HFF-Myc (cell line): Measurements from ENCODE around the gene OPA1.
A peak's percentile ranks its signal among the peaks of the same experiment; 100 is the strongest.

Experiments used
- DNase-seq: peaks from one replicate; pipeline ENCODE4 v3.0.0-alpha.2; 2011; ENCODE audit warnings: low read depth; ENCODE audit errors: extremely low read depth
- H3K4me3 ChIP-seq: replicated peaks from 2 replicates; pipeline ENCODE4 v1.5.1; 2011; ENCODE audit warnings: low read depth, mild to moderate bottlenecking, control low read depth, low read length
- TF ChIP-seq, protein P1 (sequence below): IDR thresholded peaks from 2 replicates; pipeline ENCODE4 v1.5.1; 2012; ENCODE audit warnings: mild to moderate bottlenecking, low read depth, low read length, control low read depth; ENCODE audit errors: missing control alignments

Gene OPA1

GRCh38 chr3:193589129-193589528, 3.9 kb upstream of the OPA1 start:
- TF ChIP-seq, protein P1, sequence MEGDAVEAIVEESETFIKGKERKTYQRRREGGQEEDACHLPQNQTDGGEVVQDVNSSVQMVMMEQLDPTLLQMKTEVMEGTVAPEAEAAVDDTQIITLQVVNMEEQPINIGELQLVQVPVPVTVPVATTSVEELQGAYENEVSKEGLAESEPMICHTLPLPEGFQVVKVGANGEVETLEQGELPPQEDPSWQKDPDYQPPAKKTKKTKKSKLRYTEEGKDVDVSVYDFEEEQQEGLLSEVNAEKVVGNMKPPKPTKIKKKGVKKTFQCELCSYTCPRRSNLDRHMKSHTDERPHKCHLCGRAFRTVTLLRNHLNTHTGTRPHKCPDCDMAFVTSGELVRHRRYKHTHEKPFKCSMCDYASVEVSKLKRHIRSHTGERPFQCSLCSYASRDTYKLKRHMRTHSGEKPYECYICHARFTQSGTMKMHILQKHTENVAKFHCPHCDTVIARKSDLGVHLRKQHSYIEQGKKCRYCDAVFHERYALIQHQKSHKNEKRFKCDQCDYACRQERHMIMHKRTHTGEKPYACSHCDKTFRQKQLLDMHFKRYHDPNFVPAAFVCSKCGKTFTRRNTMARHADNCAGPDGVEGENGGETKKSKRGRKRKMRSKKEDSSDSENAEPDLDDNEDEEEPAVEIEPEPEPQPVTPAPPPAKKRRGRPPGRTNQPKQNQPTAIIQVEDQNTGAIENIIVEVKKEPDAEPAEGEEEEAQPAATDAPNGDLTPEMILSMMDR, result no peak
- H3K4me3 ChIP-seq, result no peak overlapping the region
- no peak for DNase-seq

GRCh38 chr3:193589616-193590015, 3.4 kb upstream of the OPA1 start:
- TF ChIP-seq, protein P1, result no peak
- no peak for DNase-seq

DNA sequence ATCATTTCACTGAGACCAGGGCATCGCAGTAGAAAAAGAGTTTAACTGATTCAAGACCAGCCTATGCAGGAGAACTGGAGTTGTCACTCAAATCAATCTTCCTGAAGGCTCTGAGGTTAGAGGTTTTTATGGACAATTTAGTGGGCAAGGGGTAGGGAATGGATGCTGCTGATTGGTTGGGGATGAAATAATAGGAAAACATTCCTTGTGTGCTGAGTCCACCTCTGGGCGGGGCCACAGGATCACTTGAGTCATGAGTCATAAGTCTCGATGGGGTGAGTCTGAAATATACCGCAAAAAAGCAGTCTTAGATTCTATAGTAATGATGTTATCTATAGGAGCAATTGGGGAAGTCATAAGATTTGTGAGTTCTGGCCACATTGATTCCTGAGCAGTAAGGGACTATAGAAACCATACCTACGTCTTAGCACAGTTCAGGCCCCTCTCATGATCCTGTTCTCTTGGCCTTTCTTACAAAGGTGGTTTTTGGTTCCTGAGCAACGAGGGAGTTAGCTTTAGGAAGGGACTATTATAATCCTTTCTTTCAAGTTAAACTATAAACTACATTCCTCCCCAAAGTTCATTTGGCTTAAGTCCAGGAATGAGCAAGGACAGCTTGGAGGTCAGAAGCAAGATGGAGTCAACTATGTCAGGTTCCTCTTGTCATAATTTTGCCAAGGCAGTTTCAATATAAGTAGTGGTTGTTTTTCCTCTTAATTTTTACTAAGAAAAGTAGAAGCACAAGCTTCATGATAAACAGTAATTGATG, 2.7 kb upstream of the OPA1 start:
- H3K4me3 ChIP-seq, result no peak overlapping the region
- TF ChIP-seq, protein P1, result no peak
- no peak for DNase-seq

More at GRCh38 chr3:193589616-193590015, 3.4 kb upstream of the OPA1 start:
- H3K4me3 ChIP-seq, result no peak overlapping the region

GRCh38 chr3:193593668-193594030, 641 bp downstream of the OPA1 start:
- no peak for DNase-seq
- TF ChIP-seq, protein P1, result no peak
- peak overlapping the region; percentile 71 for H3K4me3 ChIP-seq

DNA sequence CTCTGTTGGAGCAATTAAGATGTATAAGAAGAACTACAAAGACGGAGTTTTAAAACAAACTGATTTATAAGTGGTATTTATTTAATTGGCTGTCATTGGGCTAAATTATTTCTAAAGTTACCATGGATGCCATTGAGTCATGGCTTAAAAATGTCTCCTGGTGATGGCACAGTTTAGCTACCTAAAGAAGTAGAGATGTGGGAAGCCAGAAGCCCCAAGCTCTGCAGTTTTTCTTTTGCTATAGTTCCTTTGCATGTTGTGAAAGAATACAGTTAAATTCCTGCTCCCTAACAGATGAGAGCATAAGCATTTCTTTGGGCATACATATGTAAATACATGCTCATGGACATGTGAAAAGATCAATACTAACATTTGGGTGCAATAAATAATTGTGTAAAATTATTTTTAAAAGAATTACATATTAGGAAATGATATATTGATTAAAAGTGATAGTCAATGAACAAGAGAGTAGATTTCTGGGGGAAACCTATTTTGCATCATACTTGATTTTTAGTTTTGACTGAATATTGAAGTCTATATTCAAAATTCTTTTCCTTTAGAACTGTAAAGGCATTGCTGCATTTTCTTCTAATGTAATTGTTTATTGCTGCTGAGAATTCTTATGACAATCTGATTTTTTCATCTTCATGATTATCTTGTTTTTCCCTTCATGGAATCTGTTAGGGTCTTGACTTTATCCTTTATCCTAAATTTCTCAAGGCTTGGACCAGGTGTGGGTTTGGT, 2.1 kb downstream of the OPA1 start:
- DNase-seq, result no peak
- peak overlapping the region; percentile 71 for H3K4me3 ChIP-seq
- TF ChIP-seq, protein P1, result no peak

GRCh38 chr3:193595939-193596487, 3.0 kb downstream of the OPA1 start:
- no peak overlapping the region for H3K4me3 ChIP-seq
- no peak for DNase-seq
- TF ChIP-seq, protein P1, result no peak
